HEK293 (cell line): Measurements from ENCODE around the gene SINHCAF.
A peak's percentile ranks its signal among the peaks of the same experiment; 100 is the strongest.

ENCODE experiments used
- CTCF ChIA-PET: fragments of 350-600 bp; formaldehyde crosslinking; extraction: SDS; loops from one replicate; lab custom pipeline; 2021; ENCODE audit warnings: antibody characterized with exemption; lab: Yijun Ruan, JAX
- POLR2A ChIA-PET: fragments of 300-600 bp; formaldehyde crosslinking; extraction: SDS; loops from one replicate; lab custom pipeline; 2020; ENCODE audit warnings: antibody characterized with exemption, inconsistent platforms; lab: Yijun Ruan, JAX
- H3K27ac ChIP-seq: fragments of 200-500 bp; sonication (Bioruptor generic); 2 replicates; pipeline ENCODE4 v1.5.1; 2014; ENCODE audit warnings: low read depth, low read length, control low read depth, inconsistent platforms; ENCODE audit errors: extremely low read depth
- H3K36me3 ChIP-seq, 2 experiments: fragments of 200-500 bp in 1 of 2; sonication (Bioruptor generic) in 1 of 2; 1 replicate in 1 of 2; 2 replicates in 1 of 2; pipeline ENCODE4 v1.5.1; 2014 to 2017; ENCODE audit warnings: inconsistent platforms in 2 of 2, low read length in 2 of 2; ENCODE audit not compliant: control insufficient read depth in 2 of 2, insufficient read depth in 1 of 2
- H3K4me1 ChIP-seq: fragments of 200-500 bp; sonication (Bioruptor generic); 2 replicates; pipeline ENCODE4 v1.5.1; 2014; ENCODE audit warnings: mild to moderate bottlenecking, low read length, inconsistent platforms; ENCODE audit not compliant: control insufficient read depth, insufficient read depth
- H3K4me3 ChIP-seq: 2 replicates; pipeline ENCODE4 v1.5.1; 2011; ENCODE audit warnings: low read depth, mild to moderate bottlenecking, control low read depth, low read length, moderate library complexity
- H3K9me3 ChIP-seq: fragments of 200-500 bp; sonication (Bioruptor generic); 2 replicates; pipeline ENCODE4 v1.5.1; 2014; ENCODE audit warnings: low read depth, low read length, inconsistent platforms; ENCODE audit not compliant: control insufficient read depth, insufficient read depth
- BCL11A ChIP-seq: fragments of 450-650 bp; formaldehyde crosslinking; IDR thresholded peaks from 2 replicates; pipeline ENCODE4 v1.5.1; 2016; ENCODE audit warnings: low read depth, missing biosample characterization, missing genetic modification characterization
- BCL11B ChIP-seq: fragments of 450-650 bp; formaldehyde crosslinking; IDR thresholded peaks from 2 replicates; pipeline ENCODE4 v1.5.1; 2016; ENCODE audit warnings: low read depth, missing biosample characterization, missing genetic modification characterization
- GLIS2 ChIP-seq: fragments of 450-650 bp; formaldehyde crosslinking; IDR thresholded peaks from 2 replicates; pipeline ENCODE4 v1.5.1; 2016; ENCODE audit warnings: missing biosample characterization, missing genetic modification characterization
- IKZF3 ChIP-seq: fragments of 450-650 bp; IDR thresholded peaks from 2 replicates; pipeline ENCODE4 v1.5.0; 2018; ENCODE audit warnings: missing biosample characterization, mild to moderate bottlenecking, missing genetic modification characterization, moderate library complexity
- KLF8 ChIP-seq: fragments of 450-650 bp; formaldehyde crosslinking; IDR thresholded peaks from 2 replicates; pipeline ENCODE4 v1.5.1; 2016; ENCODE audit warnings: missing biosample characterization, missing genetic modification characterization
- KLF9 ChIP-seq: fragments of 450-650 bp; formaldehyde crosslinking; IDR thresholded peaks from 2 replicates; pipeline ENCODE4 v1.5.1; 2016; ENCODE audit warnings: missing biosample characterization, missing genetic modification characterization, low read depth
- SCRT1 ChIP-seq: fragments of 450-650 bp; formaldehyde crosslinking; IDR thresholded peaks from 2 replicates; pipeline ENCODE4 v1.5.1; 2016; ENCODE audit warnings: missing biosample characterization, missing genetic modification characterization, borderline replicate concordance
- SCRT2 ChIP-seq: fragments of 450-650 bp; formaldehyde crosslinking; IDR thresholded peaks from 2 replicates; pipeline ENCODE4 v1.5.1; 2016; ENCODE audit warnings: missing biosample characterization, missing genetic modification characterization
- SP3 ChIP-seq: fragments of 450-650 bp; formaldehyde crosslinking; IDR thresholded peaks from 2 replicates; pipeline ENCODE4 v1.5.1; 2016; ENCODE audit warnings: missing biosample characterization, missing genetic modification characterization
- SP7 ChIP-seq: fragments of 450-650 bp; formaldehyde crosslinking; IDR thresholded peaks from 2 replicates; pipeline ENCODE4 v1.5.1; 2016; ENCODE audit warnings: missing biosample characterization, missing genetic modification characterization
- TCF7L2 ChIP-seq: IDR thresholded peaks from 2 replicates; pipeline ENCODE4 v1.6.1; 2011; ENCODE audit warnings: low read depth, mild to moderate bottlenecking, inconsistent platforms, low read length, moderate library complexity, borderline replicate concordance
- WT1 ChIP-seq: fragments of 450-650 bp; formaldehyde crosslinking; IDR thresholded peaks from 2 replicates; pipeline ENCODE4 v1.5.1; 2016; ENCODE audit warnings: missing biosample characterization, missing genetic modification characterization
- ZBTB48 ChIP-seq: fragments of 450-650 bp; formaldehyde crosslinking; IDR thresholded peaks from 2 replicates; pipeline ENCODE4 v1.5.1; 2016; ENCODE audit warnings: missing biosample characterization, missing genetic modification characterization
- ZFHX2 ChIP-seq: fragments of 450-650 bp; formaldehyde crosslinking; conservative IDR thresholded peaks from 2 replicates; pipeline ENCODE4 v1.5.1; 2016; ENCODE audit warnings: missing biosample characterization, missing genetic modification characterization
- ZIC2 ChIP-seq: fragments of 450-650 bp; formaldehyde crosslinking; IDR thresholded peaks from 2 replicates; pipeline ENCODE4 v1.5.1; 2016; ENCODE audit warnings: missing biosample characterization, missing genetic modification characterization
- ZNF10 ChIP-seq: fragments of 450-650 bp; formaldehyde crosslinking; IDR thresholded peaks from 2 replicates; pipeline ENCODE4 v1.5.1; 2017; ENCODE audit warnings: missing biosample characterization, missing genetic modification characterization
- ZNF112 ChIP-seq: fragments of 450-650 bp; formaldehyde crosslinking; IDR thresholded peaks from 2 replicates; pipeline ENCODE4 v1.5.0; 2017; ENCODE audit warnings: missing biosample characterization, missing genetic modification characterization
- ZNF302 ChIP-seq: fragments of 450-650 bp; formaldehyde crosslinking; IDR thresholded peaks from 2 replicates; pipeline ENCODE4 v1.5.1; 2016; ENCODE audit warnings: missing biosample characterization, missing genetic modification characterization, low read depth
- ZNF341 ChIP-seq: fragments of 450-650 bp; formaldehyde crosslinking; IDR thresholded peaks from 2 replicates; pipeline ENCODE4; 2016; ENCODE audit warnings: low read depth, missing biosample characterization, missing genetic modification characterization
- ZNF350 ChIP-seq: fragments of 450-650 bp; formaldehyde crosslinking; IDR thresholded peaks from 2 replicates; pipeline ENCODE4 v1.5.0; 2017; ENCODE audit warnings: missing biosample characterization, mild to moderate bottlenecking, missing genetic modification characterization
- ZNF558 ChIP-seq: fragments of 450-650 bp; formaldehyde crosslinking; IDR thresholded peaks from 2 replicates; pipeline ENCODE4 v1.5.1; 2016; ENCODE audit warnings: missing biosample characterization, missing genetic modification characterization
- ZNF600 ChIP-seq: fragments of 450-650 bp; formaldehyde crosslinking; IDR thresholded peaks from 2 replicates; pipeline ENCODE4 v1.5.1; 2016; ENCODE audit warnings: missing biosample characterization, missing genetic modification characterization
- ZNF660 ChIP-seq: fragments of 450-650 bp; IDR thresholded peaks from 2 replicates; pipeline ENCODE4 v1.5.1; 2018; ENCODE audit warnings: missing biosample characterization, mild to moderate bottlenecking, missing genetic modification characterization
- ZNF747 ChIP-seq: fragments of 450-650 bp; formaldehyde crosslinking; IDR thresholded peaks from 2 replicates; pipeline ENCODE4 v1.5.1; 2016; ENCODE audit warnings: missing biosample characterization, missing genetic modification characterization
- ZXDB ChIP-seq: fragments of 450-650 bp; formaldehyde crosslinking; IDR thresholded peaks from 2 replicates; pipeline ENCODE4 v1.5.1; 2016; ENCODE audit warnings: missing biosample characterization, missing genetic modification characterization
- TF ChIP-seq, protein P1 (sequence below): fragments of 450-650 bp; formaldehyde crosslinking; IDR thresholded peaks from 2 replicates; pipeline ENCODE4 v1.5.1; 2016; ENCODE audit warnings: missing biosample characterization, missing genetic modification characterization
- TF ChIP-seq, protein P2 (sequence below): fragments of 450-650 bp; formaldehyde crosslinking; conservative IDR thresholded peaks from 2 replicates; pipeline ENCODE4 v1.5.1; 2016; ENCODE audit warnings: low read depth, missing biosample characterization, missing genetic modification characterization

The SINHCAF gene

DNA sequence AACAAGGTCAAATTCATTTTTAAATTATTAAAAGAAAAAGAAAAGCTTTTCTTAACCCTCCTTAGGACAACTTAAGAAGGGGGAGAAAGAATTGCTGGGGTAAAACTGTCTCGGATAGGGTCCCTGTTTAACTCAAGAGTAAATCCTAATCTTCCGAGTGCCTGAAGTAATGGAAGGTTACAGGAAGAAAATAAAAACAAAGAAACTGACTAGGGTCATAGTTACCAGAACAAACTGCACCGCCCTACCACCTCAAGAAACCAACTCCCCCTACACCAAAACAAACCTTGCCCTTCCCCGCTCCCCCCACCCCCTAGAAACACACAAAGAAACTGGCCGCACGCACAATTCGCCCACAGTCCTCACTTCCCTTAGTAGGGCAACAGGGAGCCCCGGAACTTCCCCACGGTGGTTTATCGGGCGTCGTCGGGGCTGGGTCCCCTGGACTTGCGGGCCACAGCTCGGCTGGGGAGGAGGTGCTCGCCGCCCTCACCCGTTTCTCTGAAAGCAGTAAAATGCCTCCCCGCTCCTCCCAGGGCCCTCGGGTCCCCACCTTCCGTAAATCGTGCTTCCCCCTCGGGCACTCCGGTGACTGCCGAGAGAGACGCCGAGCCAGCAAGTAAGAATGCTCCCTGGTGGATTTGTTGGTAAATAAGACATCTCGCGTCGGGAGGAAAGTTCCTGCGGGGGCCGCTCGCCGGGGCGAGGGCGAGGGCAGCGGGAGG is 2.4 kb downstream of the SINHCAF start (continued):
- 0 out of 2 replicates have a peak, but pooled peaks have one; percentile 19 for TF ChIP-seq KLF8 (tag by site-specific recombination)
- peak; percentile 18; the same call in 1 of the 2 replicates for TF ChIP-seq ZXDB
- TF ChIP-seq SP7: peak; percentile 57
- TF ChIP-seq ZFHX2 (tag by site-specific recombination): peak; percentile 44
- TF ChIP-seq ZBTB48: peak; percentile 17; the same call in 1 of the 2 replicates
- TF ChIP-seq ZNF341 (tag by site-specific recombination): peak; percentile 86
- TF ChIP-seq ZNF600 (tag by site-specific recombination): peak; percentile 30; the same call in 1 of the 2 replicates
- peak; percentile 28; the same call in 1 of the 2 replicates for TF ChIP-seq ZNF10 (tag by site-specific recombination)

DNA sequence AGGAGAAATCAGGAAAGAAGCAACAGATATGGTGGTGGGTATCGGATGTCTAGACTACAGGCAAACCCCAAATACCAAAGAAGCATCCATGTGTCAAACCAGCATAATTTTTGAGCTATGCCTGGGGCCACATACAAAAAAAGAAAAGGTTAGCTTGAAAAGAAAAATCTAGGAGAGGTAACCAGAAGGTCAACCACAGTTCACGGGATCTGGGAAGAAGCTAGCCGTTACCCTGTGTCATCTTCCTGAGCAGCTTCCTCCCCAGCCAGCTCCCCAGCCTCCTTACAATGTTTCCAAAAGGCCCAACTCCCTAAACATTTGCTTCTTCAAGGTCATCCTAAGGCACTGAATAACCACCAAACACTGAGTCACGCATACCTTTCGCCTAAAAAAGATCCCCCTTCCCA is 3.1 kb downstream of the SINHCAF start:
- POLR2A ChIA-PET: interaction anchor here (0.9 kb wide), 1 partner anchor 81 kb away, joined by 5 read pairs; no protein-coding TSS in a partner anchor
- Histone ChIP-seq H3K4me3 (peak overlapping the region; percentile 89), H3K36me3 (no peaks in the 10 kb centered on the region), H3K4me1 (peaks cover 27% of the 10 kb centered on the region), H3K9me3 (no peaks in the 10 kb centered on the region), H3K27ac (peak overlapping the region; percentile 98; the same call in 1 of the 2 replicates)
- CTCF ChIA-PET: interaction anchor here (0.8 to 1.0 kb wide), 3 partner anchors 10 to 471 kb away, joined by 3 to 4 read pairs (median 3); no protein-coding TSS in a partner anchor
- TF ChIP-seq ZNF600 (tag by site-specific recombination): peak; percentile 33
- peak; percentile 10; the same call in 1 of the 2 replicates for TF ChIP-seq IKZF3 (tag by site-specific recombination)
- peak; percentile 75; the same call in 1 of the 2 replicates for TF ChIP-seq WT1
- peak; percentile 61 for TF ChIP-seq SCRT1 (tag by site-specific recombination)
- no peak for TF ChIP-seq TCF7L2
- peak; percentile 91 for TF ChIP-seq SCRT2 (tag by site-specific recombination)
- TF ChIP-seq ZNF558 (tag by site-specific recombination): no peak
- no peak for TF ChIP-seq GLIS2 (tag by site-specific recombination)

DNA sequence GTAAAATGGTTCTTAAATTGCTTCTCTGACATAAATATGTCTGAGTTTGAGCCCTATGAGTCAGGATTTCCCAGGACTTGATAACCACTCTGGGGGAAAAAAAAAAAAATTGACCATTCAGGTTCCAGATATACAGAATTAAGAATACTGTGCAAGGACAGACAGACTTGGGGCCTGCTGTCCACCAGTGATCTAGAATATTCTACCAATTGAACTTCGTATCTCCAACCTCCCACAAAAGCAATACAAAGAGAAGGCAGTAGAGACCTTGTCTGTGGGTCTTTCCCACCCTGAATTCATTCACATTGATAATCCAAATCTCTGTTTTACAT is 4.1 kb downstream of the SINHCAF start:
- POLR2A ChIA-PET: interaction anchor here (0.9 kb wide), 1 partner anchor 81 kb away, joined by 5 read pairs; no protein-coding TSS in a partner anchor
- no peak overlapping the region; the same call in 1 of the 2 replicates for H3K4me3 ChIP-seq
- no peaks in the 10 kb centered on the region for H3K9me3 ChIP-seq
- CTCF ChIA-PET: interaction anchor here (0.7 kb wide), 1 partner anchor 23 kb away, joined by 3 read pairs; no protein-coding TSS in a partner anchor
- peaks cover 27% of the 10 kb centered on the region for H3K4me1 ChIP-seq
- TF ChIP-seq ZNF302 (tag by site-specific recombination) (no peak), ZNF747 (no peak), ZNF350 (tag by site-specific recombination) (no peak), KLF9 (tag by site-specific recombination) (no peak), BCL11B (tag by site-specific recombination) (no peak), ZNF112 (tag by site-specific recombination) (no peak), ZIC2 (tag by site-specific recombination) (no peak), BCL11A (tag by site-specific recombination) (no peak), ZNF660 (tag by site-specific recombination) (no peak), SP3 (tag by site-specific recombination) (no peak)
- TF ChIP-seq, protein P1, sequence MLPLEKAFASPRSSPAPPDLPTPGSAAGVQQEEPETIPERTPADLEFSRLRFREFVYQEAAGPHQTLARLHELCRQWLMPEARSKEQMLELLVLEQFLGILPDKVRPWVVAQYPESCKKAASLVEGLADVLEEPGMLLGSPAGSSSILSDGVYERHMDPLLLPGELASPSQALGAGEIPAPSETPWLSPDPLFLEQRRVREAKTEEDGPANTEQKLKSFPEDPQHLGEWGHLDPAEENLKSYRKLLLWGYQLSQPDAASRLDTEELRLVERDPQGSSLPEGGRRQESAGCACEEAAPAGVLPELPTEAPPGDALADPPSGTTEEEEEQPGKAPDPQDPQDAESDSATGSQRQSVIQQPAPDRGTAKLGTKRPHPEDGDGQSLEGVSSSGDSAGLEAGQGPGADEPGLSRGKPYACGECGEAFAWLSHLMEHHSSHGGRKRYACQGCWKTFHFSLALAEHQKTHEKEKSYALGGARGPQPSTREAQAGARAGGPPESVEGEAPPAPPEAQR: no peak
- TF ChIP-seq, protein P2, sequence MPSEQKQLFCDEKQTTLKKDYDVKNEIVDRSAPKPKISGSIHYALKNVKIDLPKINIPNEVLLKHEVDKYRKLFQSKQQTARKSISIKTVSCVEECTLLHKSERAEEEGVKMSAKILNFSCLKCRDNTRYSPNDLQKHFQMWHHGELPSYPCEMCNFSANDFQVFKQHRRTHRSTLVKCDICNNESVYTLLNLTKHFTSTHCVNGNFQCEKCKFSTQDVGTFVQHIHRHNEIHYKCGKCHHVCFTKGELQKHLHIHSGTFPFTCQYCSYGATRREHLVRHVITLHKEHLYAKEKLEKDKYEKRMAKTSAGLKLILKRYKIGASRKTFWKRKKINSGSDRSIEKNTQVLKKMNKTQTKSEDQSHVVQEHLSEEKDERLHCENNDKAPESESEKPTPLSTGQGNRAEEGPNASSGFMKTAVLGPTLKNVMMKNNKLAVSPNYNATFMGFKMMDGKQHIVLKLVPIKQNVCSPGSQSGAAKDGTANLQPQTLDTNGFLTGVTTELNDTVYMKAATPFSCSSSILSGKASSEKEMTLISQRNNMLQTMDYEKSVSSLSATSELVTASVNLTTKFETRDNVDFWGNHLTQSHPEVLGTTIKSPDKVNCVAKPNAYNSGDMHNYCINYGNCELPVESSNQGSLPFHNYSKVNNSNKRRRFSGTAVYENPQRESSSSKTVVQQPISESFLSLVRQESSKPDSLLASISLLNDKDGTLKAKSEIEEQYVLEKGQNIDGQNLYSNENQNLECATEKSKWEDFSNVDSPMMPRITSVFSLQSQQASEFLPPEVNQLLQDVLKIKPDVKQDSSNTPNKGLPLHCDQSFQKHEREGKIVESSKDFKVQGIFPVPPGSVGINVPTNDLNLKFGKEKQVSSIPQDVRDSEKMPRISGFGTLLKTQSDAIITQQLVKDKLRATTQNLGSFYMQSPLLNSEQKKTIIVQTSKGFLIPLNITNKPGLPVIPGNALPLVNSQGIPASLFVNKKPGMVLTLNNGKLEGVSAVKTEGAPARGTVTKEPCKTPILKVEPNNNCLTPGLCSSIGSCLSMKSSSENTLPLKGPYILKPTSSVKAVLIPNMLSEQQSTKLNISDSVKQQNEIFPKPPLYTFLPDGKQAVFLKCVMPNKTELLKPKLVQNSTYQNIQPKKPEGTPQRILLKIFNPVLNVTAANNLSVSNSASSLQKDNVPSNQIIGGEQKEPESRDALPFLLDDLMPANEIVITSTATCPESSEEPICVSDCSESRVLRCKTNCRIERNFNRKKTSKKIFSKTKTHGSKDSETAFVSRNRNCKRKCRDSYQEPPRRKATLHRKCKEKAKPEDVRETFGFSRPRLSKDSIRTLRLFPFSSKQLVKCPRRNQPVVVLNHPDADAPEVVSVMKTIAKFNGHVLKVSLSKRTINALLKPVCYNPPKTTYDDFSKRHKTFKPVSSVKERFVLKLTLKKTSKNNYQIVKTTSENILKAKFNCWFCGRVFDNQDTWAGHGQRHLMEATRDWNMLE: no peak
- no peak overlapping the region for H3K27ac ChIP-seq
- no peaks in the 10 kb centered on the region for H3K36me3 ChIP-seq
